ENCODE data around the gene ADGRG6. TPM values are rescaled to one million over a fixed set of nuclear protein-coding genes. Genes with fewer than 3 reads are reported as not detected.

The ADGRG6 gene
- total and polyA plus RNA-seq, 9 donors = 1.6 to 10.6 (median 3.0) TPM

- H3K4me3 ChIP-seq = no peak overlapping the region
- DNase-seq = no peak
- intact Hi-C loops (cut with DNase I) = no loop called here
- H3K4me1 ChIP-seq (ENCODE audit: insufficient read depth) = no peaks in the 10 kb centered on the region
- no peaks in the 10 kb centered on the region for H3K9me3 ChIP-seq
- TF ChIP-seq EP300 (IDR thresholded peaks at IDR 0.05) (no peak), POLR2A (IDR thresholded peaks at IDR 0.05) (no peak), CTCF (IDR thresholded peaks at IDR 0.05) (no peak)
- no peaks in the 10 kb centered on the region for H3K36me3 ChIP-seq
- no peaks in the 10 kb centered on the region for H3K27me3 ChIP-seq
- H3K27ac ChIP-seq = no peak overlapping the region
- WGBS, 3 donors = 86 to 89% (median 86%) methylated on average over 6 of the region's 6 CpGs
Observed at GRCh38 chr6:142323377-142323776, 21.6 kb downstream of the ADGRG6 start.

DNA sequence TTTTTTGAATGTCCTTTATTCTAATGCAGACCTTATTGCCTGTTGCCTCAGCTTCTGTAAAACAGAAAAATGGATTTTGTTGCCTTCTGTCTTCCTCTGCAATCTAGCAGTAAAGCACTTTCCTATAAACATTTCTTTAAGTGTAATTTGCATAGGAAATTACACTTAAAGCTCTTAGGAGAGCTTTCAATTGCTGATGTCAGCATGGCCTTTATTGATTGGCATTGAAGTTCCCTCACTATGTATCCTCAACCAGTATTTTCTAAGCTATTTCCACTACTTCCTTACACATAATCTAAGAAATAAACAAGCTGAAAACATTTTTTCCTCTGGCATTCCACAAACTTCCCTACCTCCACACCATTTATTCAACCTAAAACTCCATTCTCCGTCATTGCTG, 22.3 kb downstream of the ADGRG6 start:
- intact Hi-C loops (cut with DNase I) = no loop called here
- no peak overlapping the region for H3K27ac ChIP-seq
- no peak for DNase-seq
- TF ChIP-seq EP300 (IDR thresholded peaks at IDR 0.05) (no peak), POLR2A (IDR thresholded peaks at IDR 0.05) (no peak), CTCF (IDR thresholded peaks at IDR 0.05) (no peak)
- no peaks in the 10 kb centered on the region for H3K9me3 ChIP-seq
- no peak overlapping the region for H3K4me3 ChIP-seq
- WGBS, 3 donors = 88 to 91% (median 88%) methylated on average over 1 of the region's 1 CpG
- no peaks in the 10 kb centered on the region for H3K36me3 ChIP-seq
- H3K27me3 ChIP-seq = no peaks in the 10 kb centered on the region
- no peaks in the 10 kb centered on the region for H3K4me1 ChIP-seq (ENCODE audit: insufficient read depth)

DNA sequence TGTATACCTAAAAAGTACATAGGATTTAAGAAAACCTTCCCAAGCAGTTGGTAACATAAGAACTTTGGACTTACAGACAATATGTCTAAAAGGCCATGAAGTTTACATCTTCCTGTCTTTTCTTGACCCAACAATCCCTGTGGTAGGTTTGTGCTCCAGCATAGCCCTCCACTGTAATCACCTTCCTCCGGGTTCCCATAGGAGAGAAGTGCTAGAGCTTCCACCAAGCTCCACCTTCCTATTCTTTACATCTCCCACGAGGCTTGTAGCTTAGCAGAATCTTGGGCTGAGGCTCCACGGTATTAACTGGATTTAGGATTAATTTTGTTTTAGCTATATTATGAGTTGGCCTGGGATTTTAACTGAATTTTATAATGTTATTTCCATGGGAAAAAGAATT, 23.3 kb downstream of the ADGRG6 start:
- intact Hi-C loops (cut with DNase I) = no loop called here
- Histone ChIP-seq H3K4me3 (no peak overlapping the region), H3K27me3 (no peaks in the 10 kb centered on the region), H3K27ac (no peak overlapping the region), H3K4me1 (ENCODE audit: insufficient read depth) (no peaks in the 10 kb centered on the region), H3K9me3 (no peaks in the 10 kb centered on the region), H3K36me3 (no peaks in the 10 kb centered on the region)
- DNase-seq = no peak
- WGBS, 3 donors = 72 to 75% (median 74%) methylated on average over 3 of the region's 3 CpGs
- TF ChIP-seq EP300 (IDR thresholded peaks at IDR 0.05) = no peak
- TF ChIP-seq POLR2A (IDR thresholded peaks at IDR 0.05) = no peak
- no peak for TF ChIP-seq CTCF (IDR thresholded peaks at IDR 0.05)

DNA sequence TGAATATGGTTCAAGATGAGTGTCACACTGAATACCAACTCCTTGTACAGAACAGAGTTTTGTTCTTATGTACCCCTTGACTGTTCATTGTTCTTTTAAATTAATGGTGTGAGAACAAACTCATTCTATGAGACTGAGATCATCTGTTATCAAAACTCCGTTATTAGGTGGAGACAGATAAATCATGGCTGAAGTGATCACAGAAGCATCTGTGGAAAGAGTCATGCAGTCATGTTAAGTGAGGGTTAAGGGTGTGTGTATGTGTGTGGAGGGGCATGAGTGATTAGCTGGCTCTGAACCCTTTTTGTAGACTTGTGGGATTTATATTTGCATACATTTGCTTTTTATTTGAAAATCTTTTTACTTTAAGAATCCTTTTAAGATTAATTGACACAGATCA, 24.7 kb downstream of the ADGRG6 start:
- Histone ChIP-seq H3K4me3 (no peak overlapping the region), H3K27ac (no peak overlapping the region), H3K9me3 (no peaks in the 10 kb centered on the region), H3K27me3 (no peaks in the 10 kb centered on the region), H3K36me3 (no peaks in the 10 kb centered on the region), H3K4me1 (ENCODE audit: insufficient read depth) (no peaks in the 10 kb centered on the region)
- TF ChIP-seq POLR2A (IDR thresholded peaks at IDR 0.05) (no peak), CTCF (IDR thresholded peaks at IDR 0.05) (no peak), EP300 (IDR thresholded peaks at IDR 0.05) (no peak)
- intact Hi-C loops (cut with DNase I) = no loop called here
- 18 to 27% (median 24%) methylated on average over 1 of the region's 1 CpG for WGBS, 3 donors
- no peak for DNase-seq

GRCh38 chr6:142328070-142328469, 26.3 kb downstream of the ADGRG6 start:
- H3K27me3 ChIP-seq = no peaks in the 10 kb centered on the region
- no peak overlapping the region for H3K27ac ChIP-seq
- TF ChIP-seq POLR2A (IDR thresholded peaks at IDR 0.05) (no peak), CTCF (IDR thresholded peaks at IDR 0.05) (no peak), EP300 (IDR thresholded peaks at IDR 0.05) (no peak)
- DNase-seq = no peak
- intact Hi-C loops (cut with DNase I) = no loop called here
- no peaks in the 10 kb centered on the region for H3K36me3 ChIP-seq
- WGBS, 3 donors = 70 to 85% (median 70%) methylated on average over 2 of the region's 2 CpGs
- H3K4me1 ChIP-seq (ENCODE audit: insufficient read depth) = no peaks in the 10 kb centered on the region
- H3K9me3 ChIP-seq = no peaks in the 10 kb centered on the region
- no peak overlapping the region for H3K4me3 ChIP-seq

All from ovary (tissue), 9 donors.